ENCODE measurements around the gene AXIN2. TPM values are rescaled to one million over a fixed set of nuclear protein-coding genes. Genes with fewer than 3 reads are reported as not detected.

Gene AXIN2, protein sequence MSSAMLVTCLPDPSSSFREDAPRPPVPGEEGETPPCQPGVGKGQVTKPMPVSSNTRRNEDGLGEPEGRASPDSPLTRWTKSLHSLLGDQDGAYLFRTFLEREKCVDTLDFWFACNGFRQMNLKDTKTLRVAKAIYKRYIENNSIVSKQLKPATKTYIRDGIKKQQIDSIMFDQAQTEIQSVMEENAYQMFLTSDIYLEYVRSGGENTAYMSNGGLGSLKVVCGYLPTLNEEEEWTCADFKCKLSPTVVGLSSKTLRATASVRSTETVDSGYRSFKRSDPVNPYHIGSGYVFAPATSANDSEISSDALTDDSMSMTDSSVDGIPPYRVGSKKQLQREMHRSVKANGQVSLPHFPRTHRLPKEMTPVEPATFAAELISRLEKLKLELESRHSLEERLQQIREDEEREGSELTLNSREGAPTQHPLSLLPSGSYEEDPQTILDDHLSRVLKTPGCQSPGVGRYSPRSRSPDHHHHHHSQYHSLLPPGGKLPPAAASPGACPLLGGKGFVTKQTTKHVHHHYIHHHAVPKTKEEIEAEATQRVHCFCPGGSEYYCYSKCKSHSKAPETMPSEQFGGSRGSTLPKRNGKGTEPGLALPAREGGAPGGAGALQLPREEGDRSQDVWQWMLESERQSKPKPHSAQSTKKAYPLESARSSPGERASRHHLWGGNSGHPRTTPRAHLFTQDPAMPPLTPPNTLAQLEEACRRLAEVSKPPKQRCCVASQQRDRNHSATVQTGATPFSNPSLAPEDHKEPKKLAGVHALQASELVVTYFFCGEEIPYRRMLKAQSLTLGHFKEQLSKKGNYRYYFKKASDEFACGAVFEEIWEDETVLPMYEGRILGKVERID
- total RNA-seq: 19.8 TPM

DNA sequence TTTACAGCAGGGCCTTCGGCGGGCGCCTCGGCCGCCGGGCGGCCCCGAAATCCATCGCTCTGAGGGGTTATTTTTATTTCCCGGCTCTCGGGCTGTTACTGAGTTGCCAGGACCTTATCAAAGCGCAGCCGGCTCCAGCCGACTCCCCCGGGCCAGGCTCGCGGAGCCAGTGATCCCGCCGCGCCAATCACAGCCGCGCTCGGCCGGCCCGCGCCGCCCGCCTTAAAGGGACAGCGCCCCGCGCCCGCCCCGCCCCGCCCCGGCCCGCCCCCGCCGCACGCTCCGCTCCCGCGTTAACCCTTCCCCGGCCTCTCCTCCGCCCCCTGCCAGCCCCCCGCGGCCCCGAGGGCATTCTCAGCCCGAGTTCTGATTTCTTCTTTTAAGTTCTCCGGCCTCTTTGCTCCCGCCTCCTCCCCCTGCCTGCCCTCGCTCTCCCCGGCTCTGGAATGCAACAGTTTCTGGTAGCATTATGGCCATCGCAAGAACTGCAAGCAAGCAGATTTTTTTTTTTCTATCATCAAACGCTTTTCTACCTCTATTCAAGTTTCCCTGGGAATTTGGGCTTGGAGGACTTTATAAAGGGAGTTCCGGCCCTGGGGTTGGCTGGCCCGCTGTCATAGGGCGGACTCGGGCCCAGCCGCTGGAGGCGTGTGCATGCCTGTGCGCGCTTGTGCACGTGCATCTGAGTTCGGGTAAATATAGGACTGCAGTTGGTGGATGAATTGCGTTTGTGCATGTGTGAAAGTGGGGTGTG is at the start of gene AXIN2:
TSS of gene AXIN2 (minus strand) at position 197 of the 754 bp plus-strand sequence. CDS start 3,028 bp downstream, outside the sequence.
- Histone ChIP-seq H3K27me3 (ENCODE audit: control insufficient read depth in 3 of 3, insufficient read depth in 3 of 3, low read length in 3 of 3) (no peaks in the 10 kb centered on the region), H3K27ac (ENCODE audit: low read depth, low read length) (peak within 1 kb of the TSS; percentile 92), H3K9ac (ENCODE audit: low read depth in 1 of 3, low read length in 3 of 3) (peak within 1 kb of the TSS; percentile 77 to 91 (median 80)), H3K36me3 (ENCODE audit: control insufficient read depth in 3 of 3, insufficient read depth in 3 of 3, low read length in 3 of 3) (peaks cover 0 to 2% (median 2%) of the 10 kb centered on the region in 3 donors), H3K4me1 (ENCODE audit: control insufficient read depth in 3 of 3, insufficient read depth in 3 of 3, low read length in 3 of 3) (peaks cover 14 to 45% (median 29%) of the 10 kb centered on the region in 3 donors), H3K4me3 (ENCODE audit: low read length in 3 of 3) (peak within 1 kb of the TSS; percentile 58 to 78 (median 76)), H3K9me3 (ENCODE audit: control insufficient read depth in 3 of 3, low read length in 3 of 3) (no peaks in the 10 kb centered on the region)

DNA sequence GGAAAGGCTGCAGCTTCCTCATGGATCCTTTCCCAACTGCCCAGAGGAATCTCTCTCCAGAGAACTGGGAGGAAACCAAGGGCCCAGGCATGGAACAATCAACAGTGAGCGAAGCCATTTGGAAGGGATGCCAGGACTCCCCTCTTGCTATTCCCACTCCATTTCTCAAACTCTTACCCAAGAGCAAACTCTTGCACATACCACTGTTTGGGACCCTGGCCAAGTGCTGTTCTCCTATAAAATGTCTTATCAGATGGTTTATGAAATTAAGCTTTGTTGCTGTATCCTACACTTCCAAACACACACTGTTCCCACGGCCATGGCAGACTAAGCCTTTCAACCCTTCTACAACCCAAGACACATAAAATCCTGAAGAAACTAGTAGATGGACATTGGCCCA is 48.3 kb upstream of the AXIN2 start:
- Histone ChIP-seq H3K27ac (ENCODE audit: low read depth, low read length) (no peak overlapping the region), H3K4me3 (ENCODE audit: low read length in 3 of 3) (no peak overlapping the region), H3K4me1 (ENCODE audit: control insufficient read depth in 3 of 3, insufficient read depth in 3 of 3, low read length in 3 of 3) (no peaks in the 10 kb centered on the region), H3K36me3 (ENCODE audit: control insufficient read depth in 3 of 3, insufficient read depth in 3 of 3, low read length in 3 of 3) (peaks cover 0 to 3% (median 0%) of the 10 kb centered on the region in 3 donors), H3K9ac (ENCODE audit: low read depth in 1 of 3, low read length in 3 of 3) (no peak overlapping the region), H3K9me3 (ENCODE audit: control insufficient read depth in 3 of 3, low read length in 3 of 3) (no peaks in the 10 kb centered on the region), H3K27me3 (ENCODE audit: control insufficient read depth in 3 of 3, insufficient read depth in 3 of 3, low read length in 3 of 3) (no peaks in the 10 kb centered on the region)

DNA sequence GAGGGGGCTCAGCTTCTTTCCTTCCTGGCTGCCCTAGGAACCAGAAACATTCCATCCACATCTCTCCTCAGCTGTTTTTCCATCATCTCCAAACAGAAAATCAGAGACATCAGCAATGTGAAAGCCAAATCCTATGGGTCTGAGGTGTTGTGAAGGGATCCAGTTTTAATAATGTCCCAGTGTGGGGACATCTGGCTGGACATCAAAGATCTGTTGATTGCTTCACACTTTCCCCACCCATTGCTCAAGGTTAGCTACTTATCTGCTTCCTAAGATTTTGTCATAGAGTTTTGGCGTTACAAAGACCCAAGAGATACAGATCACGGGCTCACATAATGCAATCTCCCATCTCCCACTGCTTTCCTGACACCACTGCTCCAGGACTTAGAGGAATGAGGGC is 47.8 kb upstream of the AXIN2 start:
- Histone ChIP-seq H3K36me3 (ENCODE audit: control insufficient read depth in 3 of 3, insufficient read depth in 3 of 3, low read length in 3 of 3) (peaks cover 0 to 3% (median 0%) of the 10 kb centered on the region in 3 donors), H3K9ac (ENCODE audit: low read depth in 1 of 3, low read length in 3 of 3) (no peak overlapping the region), H3K9me3 (ENCODE audit: control insufficient read depth in 3 of 3, low read length in 3 of 3) (no peaks in the 10 kb centered on the region), H3K4me3 (ENCODE audit: low read length in 3 of 3) (no peak overlapping the region), H3K27ac (ENCODE audit: low read depth, low read length) (no peak overlapping the region), H3K27me3 (ENCODE audit: control insufficient read depth in 3 of 3, insufficient read depth in 3 of 3, low read length in 3 of 3) (no peaks in the 10 kb centered on the region), H3K4me1 (ENCODE audit: control insufficient read depth in 3 of 3, insufficient read depth in 3 of 3, low read length in 3 of 3) (no peaks in the 10 kb centered on the region)

DNA sequence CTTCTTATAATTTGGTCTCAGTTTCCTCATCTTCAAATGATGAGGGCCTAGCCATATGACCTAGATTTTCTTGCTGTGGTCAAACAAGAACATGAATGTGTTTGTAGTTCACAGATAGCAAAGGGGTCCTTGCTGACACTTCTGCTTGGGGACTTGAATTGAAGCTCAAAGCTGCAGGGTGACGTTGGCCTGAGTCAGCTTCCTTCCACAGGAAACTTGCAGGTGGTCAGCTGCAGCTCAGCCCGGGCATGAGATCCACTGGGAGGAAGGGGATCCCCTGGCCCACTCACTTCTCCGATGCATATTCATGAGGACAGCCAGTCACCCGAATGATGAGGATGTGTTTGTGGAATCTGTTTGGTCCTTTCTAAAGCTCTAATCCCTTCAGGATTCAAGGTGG is 42.6 kb upstream of the AXIN2 start:
- H3K4me1 ChIP-seq (ENCODE audit: control insufficient read depth in 3 of 3, insufficient read depth in 3 of 3, low read length in 3 of 3): no peaks in the 10 kb centered on the region
- peaks cover 0 to 3% (median 0%) of the 10 kb centered on the region in 3 donors for H3K36me3 ChIP-seq (ENCODE audit: control insufficient read depth in 3 of 3, insufficient read depth in 3 of 3, low read length in 3 of 3)
- no peak overlapping the region for H3K9ac ChIP-seq (ENCODE audit: low read depth in 1 of 3, low read length in 3 of 3)
- H3K4me3 ChIP-seq (ENCODE audit: low read length in 3 of 3): peak overlapping the region in 1 of 3 donors; percentile 6
- no peak overlapping the region for H3K27ac ChIP-seq (ENCODE audit: low read depth, low read length)
- H3K27me3 ChIP-seq (ENCODE audit: control insufficient read depth in 3 of 3, insufficient read depth in 3 of 3, low read length in 3 of 3): no peaks in the 10 kb centered on the region
- H3K9me3 ChIP-seq (ENCODE audit: control insufficient read depth in 3 of 3, low read length in 3 of 3): no peaks in the 10 kb centered on the region

DNA sequence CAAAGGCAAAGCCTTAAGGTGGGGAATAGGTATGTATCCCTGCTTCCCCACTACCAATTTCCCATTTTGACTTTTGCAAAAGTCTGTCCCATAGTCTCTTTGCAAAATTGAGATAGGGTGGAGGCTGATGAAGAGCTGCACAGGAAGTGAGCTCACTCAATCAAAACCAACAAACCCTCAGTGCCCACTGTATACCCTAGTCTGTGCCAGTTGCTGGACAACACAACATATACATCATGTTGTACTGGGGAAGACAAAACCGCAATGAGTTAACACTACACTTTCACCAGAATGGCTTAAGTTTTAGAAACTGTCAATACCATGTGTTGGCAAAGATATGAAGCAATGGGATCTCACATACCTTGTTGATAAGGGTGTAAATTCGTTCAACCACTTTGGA is 40.4 kb upstream of the AXIN2 start:
- Histone ChIP-seq H3K4me1 (ENCODE audit: control insufficient read depth in 3 of 3, insufficient read depth in 3 of 3, low read length in 3 of 3) (no peaks in the 10 kb centered on the region), H3K27me3 (ENCODE audit: control insufficient read depth in 3 of 3, insufficient read depth in 3 of 3, low read length in 3 of 3) (no peaks in the 10 kb centered on the region), H3K36me3 (ENCODE audit: control insufficient read depth in 3 of 3, insufficient read depth in 3 of 3, low read length in 3 of 3) (peaks cover 0 to 3% (median 0%) of the 10 kb centered on the region in 3 donors), H3K9ac (ENCODE audit: low read depth in 1 of 3, low read length in 3 of 3) (no peak overlapping the region), H3K9me3 (ENCODE audit: control insufficient read depth in 3 of 3, low read length in 3 of 3) (no peaks in the 10 kb centered on the region), H3K27ac (ENCODE audit: low read depth, low read length) (no peak overlapping the region), H3K4me3 (ENCODE audit: low read length in 3 of 3) (no peak overlapping the region)

DNA sequence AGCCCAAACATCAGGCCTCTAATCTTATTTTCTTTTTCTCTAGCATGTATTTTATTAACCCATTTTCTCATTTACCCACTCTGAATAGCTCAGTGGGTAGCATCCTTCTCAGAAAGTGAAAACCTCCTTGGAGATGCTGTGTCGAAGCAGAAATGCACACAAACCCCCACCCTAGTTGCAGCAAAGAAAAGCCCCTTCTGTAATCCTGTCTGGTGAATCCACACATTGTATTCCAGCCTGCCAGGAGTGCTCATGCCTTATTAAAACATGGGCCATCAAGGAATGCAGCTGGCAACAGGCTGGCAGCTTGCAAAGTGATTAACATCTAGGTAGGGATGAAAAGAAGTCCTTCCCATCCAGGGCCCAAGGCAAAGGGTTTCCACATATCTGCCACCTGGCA is 39.7 kb upstream of the AXIN2 start:
- Histone ChIP-seq H3K4me3 (ENCODE audit: low read length in 3 of 3) (no peak overlapping the region), H3K9me3 (ENCODE audit: control insufficient read depth in 3 of 3, low read length in 3 of 3) (no peaks in the 10 kb centered on the region), H3K27ac (ENCODE audit: low read depth, low read length) (no peak overlapping the region), H3K27me3 (ENCODE audit: control insufficient read depth in 3 of 3, insufficient read depth in 3 of 3, low read length in 3 of 3) (no peaks in the 10 kb centered on the region), H3K4me1 (ENCODE audit: control insufficient read depth in 3 of 3, insufficient read depth in 3 of 3, low read length in 3 of 3) (no peaks in the 10 kb centered on the region), H3K9ac (ENCODE audit: low read depth in 1 of 3, low read length in 3 of 3) (no peak overlapping the region), H3K36me3 (ENCODE audit: control insufficient read depth in 3 of 3, insufficient read depth in 3 of 3, low read length in 3 of 3) (no peaks in the 10 kb centered on the region)

DNA sequence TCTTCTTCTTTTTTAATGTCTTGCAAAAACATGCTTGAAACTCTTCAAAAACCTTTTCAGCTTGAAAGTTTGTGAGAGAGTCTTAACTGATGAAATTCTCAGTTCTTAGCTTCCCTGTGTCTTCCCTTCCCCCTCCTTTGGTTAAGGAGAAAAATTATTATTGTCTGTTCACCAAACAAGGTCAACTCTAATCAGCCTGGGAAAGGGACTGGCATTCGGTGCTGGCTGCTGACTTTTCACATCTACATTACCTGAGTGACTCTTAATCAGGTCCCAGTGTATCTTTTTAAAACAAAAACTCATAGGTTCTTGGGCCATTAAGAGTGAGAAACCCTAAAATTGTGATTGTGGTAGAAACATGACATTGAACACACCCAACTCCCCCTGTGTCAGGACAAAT is 39.1 kb upstream of the AXIN2 start:
- Histone ChIP-seq H3K4me1 (ENCODE audit: control insufficient read depth in 3 of 3, insufficient read depth in 3 of 3, low read length in 3 of 3) (no peaks in the 10 kb centered on the region), H3K4me3 (ENCODE audit: low read length in 3 of 3) (no peak overlapping the region), H3K9me3 (ENCODE audit: control insufficient read depth in 3 of 3, low read length in 3 of 3) (no peaks in the 10 kb centered on the region), H3K27me3 (ENCODE audit: control insufficient read depth in 3 of 3, insufficient read depth in 3 of 3, low read length in 3 of 3) (no peaks in the 10 kb centered on the region), H3K27ac (ENCODE audit: low read depth, low read length) (no peak overlapping the region), H3K36me3 (ENCODE audit: control insufficient read depth in 3 of 3, insufficient read depth in 3 of 3, low read length in 3 of 3) (no peaks in the 10 kb centered on the region), H3K9ac (ENCODE audit: low read depth in 1 of 3, low read length in 3 of 3) (no peak overlapping the region)

DNA sequence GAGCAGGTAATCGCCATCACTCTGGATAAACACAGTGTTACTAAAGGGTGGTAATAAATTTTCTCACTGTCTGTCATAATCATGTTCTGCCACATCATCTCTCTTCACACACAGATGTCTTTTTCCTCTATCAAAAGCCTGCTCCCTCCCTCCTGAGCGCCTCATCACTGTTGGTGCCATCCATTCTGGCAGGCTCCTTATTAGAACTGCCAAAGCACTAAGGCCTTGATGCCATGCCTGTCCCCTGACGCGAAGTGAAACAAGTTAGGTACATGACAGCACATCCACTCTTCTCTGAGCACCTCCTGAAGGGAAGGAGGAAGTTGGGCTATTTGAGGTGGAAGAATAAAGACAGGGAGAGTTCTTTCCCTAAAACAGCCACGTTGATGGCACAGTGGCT is 38.2 kb upstream of the AXIN2 start:
- Histone ChIP-seq H3K9me3 (ENCODE audit: control insufficient read depth in 3 of 3, low read length in 3 of 3) (no peaks in the 10 kb centered on the region), H3K9ac (ENCODE audit: low read depth in 1 of 3, low read length in 3 of 3) (no peak overlapping the region), H3K27ac (ENCODE audit: low read depth, low read length) (no peak overlapping the region), H3K27me3 (ENCODE audit: control insufficient read depth in 3 of 3, insufficient read depth in 3 of 3, low read length in 3 of 3) (no peaks in the 10 kb centered on the region), H3K4me1 (ENCODE audit: control insufficient read depth in 3 of 3, insufficient read depth in 3 of 3, low read length in 3 of 3) (no peaks in the 10 kb centered on the region), H3K4me3 (ENCODE audit: low read length in 3 of 3) (no peak overlapping the region), H3K36me3 (ENCODE audit: control insufficient read depth in 3 of 3, insufficient read depth in 3 of 3, low read length in 3 of 3) (no peaks in the 10 kb centered on the region)

DNA sequence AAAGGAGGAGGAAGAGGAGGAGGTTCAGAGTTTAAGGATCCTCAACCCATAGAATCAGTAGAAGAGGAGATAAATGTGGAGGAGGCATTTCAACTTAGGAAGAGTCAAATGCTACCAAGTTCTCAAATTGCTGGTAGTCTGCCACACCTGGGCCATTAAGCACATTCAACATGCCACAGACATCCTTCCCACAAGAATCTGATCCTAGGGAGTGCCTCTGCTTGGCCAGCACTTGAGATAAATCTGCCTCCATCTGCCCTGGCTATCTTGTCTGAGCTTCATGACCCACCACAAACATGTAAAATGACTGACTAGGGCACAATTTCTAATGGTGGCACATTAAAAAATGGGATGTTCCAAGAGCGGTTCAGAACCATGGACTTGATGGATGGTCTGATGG is 37.3 kb upstream of the AXIN2 start:
- peaks cover 0 to 2% (median 0%) of the 10 kb centered on the region in 3 donors for H3K4me1 ChIP-seq (ENCODE audit: control insufficient read depth in 3 of 3, insufficient read depth in 3 of 3, low read length in 3 of 3)
- H3K9ac ChIP-seq (ENCODE audit: low read depth in 1 of 3, low read length in 3 of 3): no peak overlapping the region
- H3K36me3 ChIP-seq (ENCODE audit: control insufficient read depth in 3 of 3, insufficient read depth in 3 of 3, low read length in 3 of 3): no peaks in the 10 kb centered on the region
- no peak overlapping the region for H3K27ac ChIP-seq (ENCODE audit: low read depth, low read length)
- no peak overlapping the region for H3K4me3 ChIP-seq (ENCODE audit: low read length in 3 of 3)
- H3K27me3 ChIP-seq (ENCODE audit: control insufficient read depth in 3 of 3, insufficient read depth in 3 of 3, low read length in 3 of 3): no peaks in the 10 kb centered on the region
- H3K9me3 ChIP-seq (ENCODE audit: control insufficient read depth in 3 of 3, low read length in 3 of 3): no peaks in the 10 kb centered on the region
